ENCODE results near the gene HYCC2. TPM values are rescaled to one million over a fixed set of nuclear protein-coding genes. Genes with fewer than 3 reads are reported as not detected.

Gene HYCC2
- polyA plus RNA-seq, 1 donor (not counting 4 experiments of a cell fraction or from before 2014, with no cell fraction given), result 8.0 TPM

- Histone ChIP-seq H3K79me2 (ENCODE audit: control insufficient read depth, insufficient read depth, low read length) (peaks cover 13% of the 10 kb centered on the region), H3K4me1 (ENCODE audit: control insufficient read depth, extremely low read depth, insufficient read depth, low read length) (peaks cover 17% of the 10 kb centered on the region), H3K9me1 (ENCODE audit: control insufficient read depth, extremely low read depth, insufficient read depth, low read length) (no peaks in the 10 kb centered on the region), H3K27me3 (ENCODE audit: control insufficient read depth, extremely low read depth, insufficient read depth, low read length) (no peaks in the 10 kb centered on the region), H3K27ac (ENCODE audit: control insufficient read depth, insufficient read depth, low read length) (no peak overlapping the region), H3K9ac (ENCODE audit: control insufficient read depth, extremely low read depth, insufficient read depth, low read length) (no peak overlapping the region), H3K36me3 (ENCODE audit: control insufficient read depth in 2 of 2, extremely low read depth in 1 of 2, insufficient read depth in 2 of 2, low read length in 2 of 2) (no peaks in the 10 kb centered on the region), H3K9me3 (ENCODE audit: control insufficient read depth, low read depth, low read length) (no peaks in the 10 kb centered on the region), H4K20me1 (ENCODE audit: control insufficient read depth, extremely low read depth, insufficient read depth, low read length) (no peaks in the 10 kb centered on the region), H2AFZ (ENCODE audit: control insufficient read depth, low read length) (no peak overlapping the region), H3K4me3 (ENCODE audit: control insufficient read depth in 2 of 3, extremely low read depth in 1 of 3, insufficient read depth in 2 of 3, low read depth in 1 of 3, low read length in 3 of 3) (no peak overlapping the region), H3K4me2 (ENCODE audit: control insufficient read depth, extremely low read depth, insufficient read depth, low read depth, low read length) (peak overlapping the region; percentile 19)
- DNase-seq (ENCODE audit: low read depth, low spot score), result no peak
- no peak for FAIRE-seq
- dilution Hi-C loops (cut with MboI; ENCODE audit: extremely low pct_ligation_motif_present, low sequenced_read_pairs), result no loop called here
- TF ChIP-seq CTCF (optimal IDR thresholded peaks at IDR 0.05 in 1 of 3, IDR thresholded peaks at IDR 0.05 in 1 of 3, conservative IDR thresholded peaks at IDR 0.05 in 1 of 3; ENCODE audit: extremely low read depth in 1 of 3, insufficient read depth in 2 of 3, low read length in 3 of 3) (no peak), EZH2 (IDR thresholded peaks at IDR 0.05; ENCODE audit: low read length) (no peak)
Measured at GRCh38 chr2:201114846-201115245, 43.4 kb upstream of the HYCC2 start.

- no peak overlapping the region for H2AFZ ChIP-seq (ENCODE audit: control insufficient read depth, low read length)
- H3K9me1 ChIP-seq (ENCODE audit: control insufficient read depth, extremely low read depth, insufficient read depth, low read length), result no peaks in the 10 kb centered on the region
- H3K27ac ChIP-seq (ENCODE audit: control insufficient read depth, insufficient read depth, low read length), result no peak overlapping the region
- no peaks in the 10 kb centered on the region for H3K9me3 ChIP-seq (ENCODE audit: control insufficient read depth, low read depth, low read length)
- FAIRE-seq (no peak), DNase-seq (ENCODE audit: low read depth, low spot score) (no peak)
- peaks cover 10% of the 10 kb centered on the region for H3K79me2 ChIP-seq (ENCODE audit: control insufficient read depth, insufficient read depth, low read length)
- no peak for TF ChIP-seq CTCF (optimal IDR thresholded peaks at IDR 0.05 in 1 of 3, IDR thresholded peaks at IDR 0.05 in 1 of 3, conservative IDR thresholded peaks at IDR 0.05 in 1 of 3; ENCODE audit: extremely low read depth in 1 of 3, insufficient read depth in 2 of 3, low read length in 3 of 3)
- no peak for TF ChIP-seq EZH2 (IDR thresholded peaks at IDR 0.05; ENCODE audit: low read length)
- dilution Hi-C loops (cut with MboI; ENCODE audit: extremely low pct_ligation_motif_present, low sequenced_read_pairs), result no loop called here
- no peaks in the 10 kb centered on the region for H4K20me1 ChIP-seq (ENCODE audit: control insufficient read depth, extremely low read depth, insufficient read depth, low read length)
- peaks cover 13% of the 10 kb centered on the region for H3K4me1 ChIP-seq (ENCODE audit: control insufficient read depth, extremely low read depth, insufficient read depth, low read length)
- peak overlapping the region; percentile 34 for H3K4me2 ChIP-seq (ENCODE audit: control insufficient read depth, extremely low read depth, insufficient read depth, low read depth, low read length)
- H3K36me3 ChIP-seq (ENCODE audit: control insufficient read depth in 2 of 2, extremely low read depth in 1 of 2, insufficient read depth in 2 of 2, low read length in 2 of 2), result no peaks in the 10 kb centered on the region
- H3K9ac ChIP-seq (ENCODE audit: control insufficient read depth, extremely low read depth, insufficient read depth, low read length), result no peak overlapping the region
- no peaks in the 10 kb centered on the region for H3K27me3 ChIP-seq (ENCODE audit: control insufficient read depth, extremely low read depth, insufficient read depth, low read length)
- H3K4me3 ChIP-seq (ENCODE audit: control insufficient read depth in 2 of 3, extremely low read depth in 1 of 3, insufficient read depth in 2 of 3, low read depth in 1 of 3, low read length in 3 of 3), result no peak overlapping the region
Measured at GRCh38 chr2:201114350-201114749, 42.9 kb upstream of the HYCC2 start.
